Measurements from ENCODE around the gene RFT1.

DNA sequence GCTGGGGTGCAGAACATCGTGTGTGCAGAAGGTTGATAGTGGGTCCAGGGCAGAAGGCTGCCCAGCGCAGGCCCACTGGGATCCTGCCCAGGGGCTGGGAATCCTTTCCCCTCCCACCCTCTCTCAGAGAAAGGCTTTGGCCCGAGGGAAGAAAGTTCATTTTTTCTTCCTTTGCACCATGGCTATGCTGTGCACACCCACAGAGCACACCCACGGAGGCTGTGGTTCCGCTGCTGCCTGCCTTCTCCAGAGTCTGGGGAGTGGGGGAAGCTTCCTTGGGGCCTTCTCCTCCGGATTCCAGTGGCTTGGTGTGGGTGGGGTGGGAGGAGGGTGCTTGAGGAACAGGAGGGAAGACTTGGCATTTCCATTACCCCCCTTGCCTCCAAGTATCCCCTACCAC lies 23.7 kb upstream of the RFT1 start:
- TF ChIP-seq, protein P1, sequence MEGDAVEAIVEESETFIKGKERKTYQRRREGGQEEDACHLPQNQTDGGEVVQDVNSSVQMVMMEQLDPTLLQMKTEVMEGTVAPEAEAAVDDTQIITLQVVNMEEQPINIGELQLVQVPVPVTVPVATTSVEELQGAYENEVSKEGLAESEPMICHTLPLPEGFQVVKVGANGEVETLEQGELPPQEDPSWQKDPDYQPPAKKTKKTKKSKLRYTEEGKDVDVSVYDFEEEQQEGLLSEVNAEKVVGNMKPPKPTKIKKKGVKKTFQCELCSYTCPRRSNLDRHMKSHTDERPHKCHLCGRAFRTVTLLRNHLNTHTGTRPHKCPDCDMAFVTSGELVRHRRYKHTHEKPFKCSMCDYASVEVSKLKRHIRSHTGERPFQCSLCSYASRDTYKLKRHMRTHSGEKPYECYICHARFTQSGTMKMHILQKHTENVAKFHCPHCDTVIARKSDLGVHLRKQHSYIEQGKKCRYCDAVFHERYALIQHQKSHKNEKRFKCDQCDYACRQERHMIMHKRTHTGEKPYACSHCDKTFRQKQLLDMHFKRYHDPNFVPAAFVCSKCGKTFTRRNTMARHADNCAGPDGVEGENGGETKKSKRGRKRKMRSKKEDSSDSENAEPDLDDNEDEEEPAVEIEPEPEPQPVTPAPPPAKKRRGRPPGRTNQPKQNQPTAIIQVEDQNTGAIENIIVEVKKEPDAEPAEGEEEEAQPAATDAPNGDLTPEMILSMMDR (IDR thresholded peaks at IDR 0.05) = no peak
- no peak for TF ChIP-seq POLR2A (IDR thresholded peaks at IDR 0.05)
